ENCODE measurements around the gene PABPN1L. TPM values are rescaled to one million over a fixed set of nuclear protein-coding genes. Genes with fewer than 3 reads are reported as not detected.

PABPN1L gene
- total and polyA plus RNA-seq, 10 of the 15 experiments (the other 5 are each of a cell fraction or from before 2014, with no cell fraction given): not detected

GRCh38 chr16:88883117-88883895 is 16.8 kb upstream of the PABPN1L start (continued):
- TF ChIP-seq ZBTB11 (CRISPR knock-in tag; IDR thresholded peaks at IDR 0.05) (no peak), IRF5 (IDR thresholded peaks at IDR 0.05; ENCODE audit: borderline replicate concordance) (no peak), ZNF207 (IDR thresholded peaks at IDR 0.05; ENCODE audit: borderline replicate concordance) (no peak), PRDM15 (CRISPR knock-in tag; IDR thresholded peaks at IDR 0.05) (no peak), SREBF2 (IDR thresholded peaks at IDR 0.05; ENCODE audit: low read length) (no peak), RB1 (IDR thresholded peaks at IDR 0.05; ENCODE audit: borderline replicate concordance) (no peak), SPI1 (IDR thresholded peaks at IDR 0.05; ENCODE audit: borderline replicate concordance, insufficient read depth, low read depth, low read length) (no peak)
